GM21515 (cell line): ENCODE results near the gene ZMIZ2.
"Not testable (repeated sequence)": the region's sequence is repeated elsewhere in the genome, so short reads cannot be mapped to it uniquely, and the experiment has no call there.

Source experiments
- ATAC-seq: cut with Tn5 transposase; IDR thresholded peaks from one replicate; pipeline ENCODE4 v1.9.1; 2021; ENCODE audit not compliant: unreplicated experiment

Gene ZMIZ2

GRCh38 chr7:44727937-44728262 is 20.7 kb upstream of the ZMIZ2 start:
- no peak for ATAC-seq

GRCh38 chr7:44729949-44730590 is 18.6 kb upstream of the ZMIZ2 start:
- ATAC-seq: no peak

- ATAC-seq: not testable (repeated sequence)
These were observed 15.7 kb upstream of the ZMIZ2 start for GRCh38 chr7:44732971-44733370.

- no peak for ATAC-seq
These were observed 14.8 kb upstream of the ZMIZ2 start for GRCh38 chr7:44733708-44734481.

GRCh38 chr7:44735403-44736165 is 13.1 kb upstream of the ZMIZ2 start:
- ATAC-seq: no peak

GRCh38 chr7:44736896-44737295 is 11.8 kb upstream of the ZMIZ2 start:
- ATAC-seq: no peak

GRCh38 chr7:44738051-44738723 is 10.5 kb upstream of the ZMIZ2 start:
- ATAC-seq: no peak

GRCh38 chr7:44738876-44739665 is 9.6 kb upstream of the ZMIZ2 start:
- no peak for ATAC-seq

- ATAC-seq: no peak
These were observed 8.6 kb upstream of the ZMIZ2 start for GRCh38 chr7:44740055-44740454.

- ATAC-seq: no peak
These were observed 4.9 kb upstream of the ZMIZ2 start for GRCh38 chr7:44743750-44744149.

GRCh38 chr7:44748948-44749731 is 493 bp downstream of the ZMIZ2 start:
- ATAC-seq: peak; percentile 16

- no peak for ATAC-seq
These were observed 1.3 kb downstream of the ZMIZ2 start for GRCh38 chr7:44749992-44750391.

- no peak for ATAC-seq
These were observed 1.8 kb downstream of the ZMIZ2 start for GRCh38 chr7:44750424-44750823.

GRCh38 chr7:44750921-44751571 is 2.4 kb downstream of the ZMIZ2 start:
- peak; percentile 52 for ATAC-seq

- ATAC-seq: no peak
These were observed 4.2 kb downstream of the ZMIZ2 start for GRCh38 chr7:44752822-44753221.

- no peak for ATAC-seq
These were observed 6.4 kb downstream of the ZMIZ2 start for GRCh38 chr7:44754802-44755697.

- ATAC-seq: no peak
These were observed 7.3 kb downstream of the ZMIZ2 start for GRCh38 chr7:44755698-44756627.
